Measurements from ENCODE around the gene BCL2. TPM values are rescaled to one million over a fixed set of nuclear protein-coding genes. Genes with fewer than 3 reads are reported as not detected.

The BCL2 gene
- total and polyA plus RNA-seq, 9 of the 15 experiments (the other 6 are each of a cell fraction or from before 2014, with no cell fraction given) = 0.10 to 1.1 (median 0.65) TPM

DNA sequence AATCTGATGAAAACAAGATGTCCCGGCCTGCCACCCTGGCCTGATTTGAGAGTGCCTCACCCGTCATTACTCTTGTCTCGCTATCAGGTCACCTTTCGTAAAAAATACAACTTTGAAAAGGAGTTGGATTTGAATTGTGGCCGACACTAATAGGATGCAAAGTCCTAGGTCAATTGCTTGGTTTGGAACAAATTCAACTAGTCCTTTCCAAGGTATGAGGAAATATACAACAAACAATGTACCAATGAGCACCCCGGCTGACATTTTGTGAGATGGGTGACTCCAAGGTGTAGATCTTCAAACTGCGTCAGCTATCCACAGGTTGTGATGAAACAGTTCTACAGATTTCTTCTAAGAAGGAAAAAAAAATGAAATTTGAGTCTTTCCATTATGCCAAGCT lies 77.8 kb downstream of the BCL2 start (continued):
- TF ChIP-seq, protein P1, sequence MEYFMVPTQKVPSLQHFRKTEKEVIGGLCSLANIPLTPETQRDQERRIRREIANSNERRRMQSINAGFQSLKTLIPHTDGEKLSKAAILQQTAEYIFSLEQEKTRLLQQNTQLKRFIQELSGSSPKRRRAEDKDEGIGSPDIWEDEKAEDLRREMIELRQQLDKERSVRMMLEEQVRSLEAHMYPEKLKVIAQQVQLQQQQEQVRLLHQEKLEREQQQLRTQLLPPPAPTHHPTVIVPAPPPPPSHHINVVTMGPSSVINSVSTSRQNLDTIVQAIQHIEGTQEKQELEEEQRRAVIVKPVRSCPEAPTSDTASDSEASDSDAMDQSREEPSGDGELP (CRISPR knock-in tag; IDR thresholded peaks at IDR 0.05; ENCODE audit: borderline replicate concordance) = no peak
- TF ChIP-seq KDM4B (IDR thresholded peaks at IDR 0.05; ENCODE audit: borderline replicate concordance in 2 of 2, low read depth in 1 of 2) (no peak), L3MBTL2 (IDR thresholded peaks at IDR 0.05) (no peak), ETV1 (tag; conservative IDR thresholded peaks at IDR 0.05; ENCODE audit: low read depth) (no peak), FOXA3 (CRISPR knock-in tag; conservative IDR thresholded peaks at IDR 0.05 in 1 of 2, IDR thresholded peaks at IDR 0.05 in 1 of 2) (no peak), MAFG (tag; conservative IDR thresholded peaks at IDR 0.05) (no peak), NR2F6 (CRISPR knock-in tag; IDR thresholded peaks at IDR 0.05) (no peak), GTF2A2 (tag; IDR thresholded peaks at IDR 0.05) (no peak), ZNF586 (CRISPR knock-in tag; conservative IDR thresholded peaks at IDR 0.05) (no peak), MXI1 (IDR thresholded peaks at IDR 0.05; ENCODE audit: low read depth, low read length) (no peak), LCOR (CRISPR knock-in tag; IDR thresholded peaks at IDR 0.05) (no peak), DACH1 (IDR thresholded peaks at IDR 0.05; ENCODE audit: partially characterized antibody) (no peak)
- TF ChIP-seq, protein P2, sequence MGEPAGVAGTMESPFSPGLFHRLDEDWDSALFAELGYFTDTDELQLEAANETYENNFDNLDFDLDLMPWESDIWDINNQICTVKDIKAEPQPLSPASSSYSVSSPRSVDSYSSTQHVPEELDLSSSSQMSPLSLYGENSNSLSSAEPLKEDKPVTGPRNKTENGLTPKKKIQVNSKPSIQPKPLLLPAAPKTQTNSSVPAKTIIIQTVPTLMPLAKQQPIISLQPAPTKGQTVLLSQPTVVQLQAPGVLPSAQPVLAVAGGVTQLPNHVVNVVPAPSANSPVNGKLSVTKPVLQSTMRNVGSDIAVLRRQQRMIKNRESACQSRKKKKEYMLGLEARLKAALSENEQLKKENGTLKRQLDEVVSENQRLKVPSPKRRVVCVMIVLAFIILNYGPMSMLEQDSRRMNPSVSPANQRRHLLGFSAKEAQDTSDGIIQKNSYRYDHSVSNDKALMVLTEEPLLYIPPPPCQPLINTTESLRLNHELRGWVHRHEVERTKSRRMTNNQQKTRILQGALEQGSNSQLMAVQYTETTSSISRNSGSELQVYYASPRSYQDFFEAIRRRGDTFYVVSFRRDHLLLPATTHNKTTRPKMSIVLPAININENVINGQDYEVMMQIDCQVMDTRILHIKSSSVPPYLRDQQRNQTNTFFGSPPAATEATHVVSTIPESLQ (CRISPR knock-in tag; IDR thresholded peaks at IDR 0.05) = no peak
- TF ChIP-seq, protein P3, sequence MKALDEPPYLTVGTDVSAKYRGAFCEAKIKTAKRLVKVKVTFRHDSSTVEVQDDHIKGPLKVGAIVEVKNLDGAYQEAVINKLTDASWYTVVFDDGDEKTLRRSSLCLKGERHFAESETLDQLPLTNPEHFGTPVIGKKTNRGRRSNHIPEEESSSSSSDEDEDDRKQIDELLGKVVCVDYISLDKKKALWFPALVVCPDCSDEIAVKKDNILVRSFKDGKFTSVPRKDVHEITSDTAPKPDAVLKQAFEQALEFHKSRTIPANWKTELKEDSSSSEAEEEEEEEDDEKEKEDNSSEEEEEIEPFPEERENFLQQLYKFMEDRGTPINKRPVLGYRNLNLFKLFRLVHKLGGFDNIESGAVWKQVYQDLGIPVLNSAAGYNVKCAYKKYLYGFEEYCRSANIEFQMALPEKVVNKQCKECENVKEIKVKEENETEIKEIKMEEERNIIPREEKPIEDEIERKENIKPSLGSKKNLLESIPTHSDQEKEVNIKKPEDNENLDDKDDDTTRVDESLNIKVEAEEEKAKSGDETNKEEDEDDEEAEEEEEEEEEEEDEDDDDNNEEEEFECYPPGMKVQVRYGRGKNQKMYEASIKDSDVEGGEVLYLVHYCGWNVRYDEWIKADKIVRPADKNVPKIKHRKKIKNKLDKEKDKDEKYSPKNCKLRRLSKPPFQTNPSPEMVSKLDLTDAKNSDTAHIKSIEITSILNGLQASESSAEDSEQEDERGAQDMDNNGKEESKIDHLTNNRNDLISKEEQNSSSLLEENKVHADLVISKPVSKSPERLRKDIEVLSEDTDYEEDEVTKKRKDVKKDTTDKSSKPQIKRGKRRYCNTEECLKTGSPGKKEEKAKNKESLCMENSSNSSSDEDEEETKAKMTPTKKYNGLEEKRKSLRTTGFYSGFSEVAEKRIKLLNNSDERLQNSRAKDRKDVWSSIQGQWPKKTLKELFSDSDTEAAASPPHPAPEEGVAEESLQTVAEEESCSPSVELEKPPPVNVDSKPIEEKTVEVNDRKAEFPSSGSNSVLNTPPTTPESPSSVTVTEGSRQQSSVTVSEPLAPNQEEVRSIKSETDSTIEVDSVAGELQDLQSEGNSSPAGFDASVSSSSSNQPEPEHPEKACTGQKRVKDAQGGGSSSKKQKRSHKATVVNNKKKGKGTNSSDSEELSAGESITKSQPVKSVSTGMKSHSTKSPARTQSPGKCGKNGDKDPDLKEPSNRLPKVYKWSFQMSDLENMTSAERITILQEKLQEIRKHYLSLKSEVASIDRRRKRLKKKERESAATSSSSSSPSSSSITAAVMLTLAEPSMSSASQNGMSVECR (CRISPR knock-in tag; IDR thresholded peaks at IDR 0.05) = no peak
- TF ChIP-seq, protein P4, sequence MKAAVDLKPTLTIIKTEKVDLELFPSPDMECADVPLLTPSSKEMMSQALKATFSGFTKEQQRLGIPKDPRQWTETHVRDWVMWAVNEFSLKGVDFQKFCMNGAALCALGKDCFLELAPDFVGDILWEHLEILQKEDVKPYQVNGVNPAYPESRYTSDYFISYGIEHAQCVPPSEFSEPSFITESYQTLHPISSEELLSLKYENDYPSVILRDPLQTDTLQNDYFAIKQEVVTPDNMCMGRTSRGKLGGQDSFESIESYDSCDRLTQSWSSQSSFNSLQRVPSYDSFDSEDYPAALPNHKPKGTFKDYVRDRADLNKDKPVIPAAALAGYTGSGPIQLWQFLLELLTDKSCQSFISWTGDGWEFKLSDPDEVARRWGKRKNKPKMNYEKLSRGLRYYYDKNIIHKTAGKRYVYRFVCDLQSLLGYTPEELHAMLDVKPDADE (conservative IDR thresholded peaks at IDR 0.05; ENCODE audit: control insufficient read depth, low read depth, low read length) = no peak
- TF ChIP-seq, protein P5, sequence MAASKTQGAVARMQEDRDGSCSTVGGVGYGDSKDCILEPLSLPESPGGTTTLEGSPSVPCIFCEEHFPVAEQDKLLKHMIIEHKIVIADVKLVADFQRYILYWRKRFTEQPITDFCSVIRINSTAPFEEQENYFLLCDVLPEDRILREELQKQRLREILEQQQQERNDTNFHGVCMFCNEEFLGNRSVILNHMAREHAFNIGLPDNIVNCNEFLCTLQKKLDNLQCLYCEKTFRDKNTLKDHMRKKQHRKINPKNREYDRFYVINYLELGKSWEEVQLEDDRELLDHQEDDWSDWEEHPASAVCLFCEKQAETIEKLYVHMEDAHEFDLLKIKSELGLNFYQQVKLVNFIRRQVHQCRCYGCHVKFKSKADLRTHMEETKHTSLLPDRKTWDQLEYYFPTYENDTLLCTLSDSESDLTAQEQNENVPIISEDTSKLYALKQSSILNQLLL (CRISPR knock-in tag; IDR thresholded peaks at IDR 0.05; ENCODE audit: borderline replicate concordance) = no peak

Data from K562 (cell line).